HL-60 (cell line): Measurements from ENCODE around the gene S100P.
A peak's percentile ranks its signal among the peaks of the same experiment; 100 is the strongest.

Experiments used
- DNase-seq, 2 experiments: peaks; one replicate each; pipeline ENCODE4 v3.0.0-alpha.2; 2010 to 2020; ENCODE audit warnings: low read depth in 1 of 2, low spot score in 1 of 2
- H3K27ac ChIP-seq: fragments of 250-450 bp; sonication (Bioruptor Pico); replicated peaks from 2 replicates; pipeline ENCODE4 v1.5.1; 2020; ENCODE audit warnings: mild to moderate bottlenecking, moderate library complexity
- H3K27me3 ChIP-seq: fragments of 250-450 bp; sonication (Bioruptor Pico); 2 replicates; pipeline ENCODE4 v1.5.1; 2021; ENCODE audit warnings: mild to moderate bottlenecking, moderate library complexity; ENCODE audit not compliant: insufficient read depth, poor library complexity, severe bottlenecking
- H3K4me3 ChIP-seq: replicated peaks from 2 replicates; pipeline ENCODE4 v1.5.1; 2011; ENCODE audit warnings: mild to moderate bottlenecking, control low read depth, low read length; ENCODE audit not compliant: insufficient read depth
- GABPA ChIP-seq: IDR thresholded peaks from 2 replicates; pipeline ENCODE4 v1.6.1; 2012; ENCODE audit warnings: low read depth
- POLR2AphosphoS5 ChIP-seq: IDR thresholded peaks from 2 replicates; pipeline ENCODE4 v1.6.1; 2012; ENCODE audit warnings: low read depth
- SPI1 ChIP-seq: IDR thresholded peaks from 2 replicates; pipeline ENCODE4 v1.6.1; 2012; ENCODE audit warnings: low read depth, mild to moderate bottlenecking, borderline replicate concordance
- TF ChIP-seq, protein P1 (sequence below): IDR thresholded peaks from 2 replicates; pipeline ENCODE4 v1.6.1; 2012; ENCODE audit warnings: low read depth; ENCODE audit not compliant: insufficient replicate concordance
- TF ChIP-seq, protein P2 (sequence below): IDR thresholded peaks from one replicate; pipeline ENCODE4 v1.5.1; 2011; ENCODE audit warnings: low read length, control low read depth, inconsistent platforms; ENCODE audit not compliant: insufficient read depth

The S100P gene

DNA sequence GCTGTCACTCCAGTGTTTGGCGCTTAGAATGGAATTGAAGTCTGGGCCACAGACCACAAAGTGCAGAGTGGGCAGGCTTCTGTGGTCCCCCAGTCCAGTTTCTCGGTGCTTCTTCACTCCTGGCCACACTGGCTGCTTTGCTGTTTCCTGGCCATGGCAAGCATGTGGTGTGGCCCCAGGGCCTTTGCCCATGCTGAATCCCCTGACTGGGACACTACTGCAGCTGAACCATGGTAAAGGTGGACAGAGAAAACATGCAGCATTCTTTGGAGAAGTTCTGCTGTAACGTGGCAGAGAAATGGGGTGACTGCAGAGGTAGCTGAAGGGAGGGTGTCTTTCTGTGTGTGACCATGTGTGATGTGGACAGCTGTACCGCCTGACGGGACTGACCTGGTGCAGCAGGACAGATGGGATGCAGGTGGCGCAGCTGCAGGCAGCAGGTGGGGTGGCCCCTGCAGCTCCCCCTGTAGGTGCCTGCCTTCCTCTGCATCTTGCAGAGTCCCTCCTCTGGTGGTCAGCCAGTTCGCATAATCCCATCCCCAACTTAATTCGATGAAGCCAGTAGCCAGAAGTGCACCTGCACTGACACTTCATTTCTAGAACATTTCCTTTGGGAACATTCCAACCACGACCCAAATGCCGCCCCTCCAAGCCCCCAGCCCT, 13.2 kb upstream of the S100P start:
- peak overlapping the region; percentile 41 for H3K27ac ChIP-seq
- no peak overlapping the region for H3K4me3 ChIP-seq
- DNase-seq: no peak
- TF ChIP-seq GABPA (no peak), POLR2AphosphoS5 (no peak; the same call in 1 of the 2 replicates), SPI1 (no peak)
- TF ChIP-seq, protein P1, sequence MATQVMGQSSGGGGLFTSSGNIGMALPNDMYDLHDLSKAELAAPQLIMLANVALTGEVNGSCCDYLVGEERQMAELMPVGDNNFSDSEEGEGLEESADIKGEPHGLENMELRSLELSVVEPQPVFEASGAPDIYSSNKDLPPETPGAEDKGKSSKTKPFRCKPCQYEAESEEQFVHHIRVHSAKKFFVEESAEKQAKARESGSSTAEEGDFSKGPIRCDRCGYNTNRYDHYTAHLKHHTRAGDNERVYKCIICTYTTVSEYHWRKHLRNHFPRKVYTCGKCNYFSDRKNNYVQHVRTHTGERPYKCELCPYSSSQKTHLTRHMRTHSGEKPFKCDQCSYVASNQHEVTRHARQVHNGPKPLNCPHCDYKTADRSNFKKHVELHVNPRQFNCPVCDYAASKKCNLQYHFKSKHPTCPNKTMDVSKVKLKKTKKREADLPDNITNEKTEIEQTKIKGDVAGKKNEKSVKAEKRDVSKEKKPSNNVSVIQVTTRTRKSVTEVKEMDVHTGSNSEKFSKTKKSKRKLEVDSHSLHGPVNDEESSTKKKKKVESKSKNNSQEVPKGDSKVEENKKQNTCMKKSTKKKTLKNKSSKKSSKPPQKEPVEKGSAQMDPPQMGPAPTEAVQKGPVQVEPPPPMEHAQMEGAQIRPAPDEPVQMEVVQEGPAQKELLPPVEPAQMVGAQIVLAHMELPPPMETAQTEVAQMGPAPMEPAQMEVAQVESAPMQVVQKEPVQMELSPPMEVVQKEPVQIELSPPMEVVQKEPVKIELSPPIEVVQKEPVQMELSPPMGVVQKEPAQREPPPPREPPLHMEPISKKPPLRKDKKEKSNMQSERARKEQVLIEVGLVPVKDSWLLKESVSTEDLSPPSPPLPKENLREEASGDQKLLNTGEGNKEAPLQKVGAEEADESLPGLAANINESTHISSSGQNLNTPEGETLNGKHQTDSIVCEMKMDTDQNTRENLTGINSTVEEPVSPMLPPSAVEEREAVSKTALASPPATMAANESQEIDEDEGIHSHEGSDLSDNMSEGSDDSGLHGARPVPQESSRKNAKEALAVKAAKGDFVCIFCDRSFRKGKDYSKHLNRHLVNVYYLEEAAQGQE: no peak
- TF ChIP-seq, protein P2, sequence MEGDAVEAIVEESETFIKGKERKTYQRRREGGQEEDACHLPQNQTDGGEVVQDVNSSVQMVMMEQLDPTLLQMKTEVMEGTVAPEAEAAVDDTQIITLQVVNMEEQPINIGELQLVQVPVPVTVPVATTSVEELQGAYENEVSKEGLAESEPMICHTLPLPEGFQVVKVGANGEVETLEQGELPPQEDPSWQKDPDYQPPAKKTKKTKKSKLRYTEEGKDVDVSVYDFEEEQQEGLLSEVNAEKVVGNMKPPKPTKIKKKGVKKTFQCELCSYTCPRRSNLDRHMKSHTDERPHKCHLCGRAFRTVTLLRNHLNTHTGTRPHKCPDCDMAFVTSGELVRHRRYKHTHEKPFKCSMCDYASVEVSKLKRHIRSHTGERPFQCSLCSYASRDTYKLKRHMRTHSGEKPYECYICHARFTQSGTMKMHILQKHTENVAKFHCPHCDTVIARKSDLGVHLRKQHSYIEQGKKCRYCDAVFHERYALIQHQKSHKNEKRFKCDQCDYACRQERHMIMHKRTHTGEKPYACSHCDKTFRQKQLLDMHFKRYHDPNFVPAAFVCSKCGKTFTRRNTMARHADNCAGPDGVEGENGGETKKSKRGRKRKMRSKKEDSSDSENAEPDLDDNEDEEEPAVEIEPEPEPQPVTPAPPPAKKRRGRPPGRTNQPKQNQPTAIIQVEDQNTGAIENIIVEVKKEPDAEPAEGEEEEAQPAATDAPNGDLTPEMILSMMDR: no peak
- no peaks in the 10 kb centered on the region for H3K27me3 ChIP-seq

DNA sequence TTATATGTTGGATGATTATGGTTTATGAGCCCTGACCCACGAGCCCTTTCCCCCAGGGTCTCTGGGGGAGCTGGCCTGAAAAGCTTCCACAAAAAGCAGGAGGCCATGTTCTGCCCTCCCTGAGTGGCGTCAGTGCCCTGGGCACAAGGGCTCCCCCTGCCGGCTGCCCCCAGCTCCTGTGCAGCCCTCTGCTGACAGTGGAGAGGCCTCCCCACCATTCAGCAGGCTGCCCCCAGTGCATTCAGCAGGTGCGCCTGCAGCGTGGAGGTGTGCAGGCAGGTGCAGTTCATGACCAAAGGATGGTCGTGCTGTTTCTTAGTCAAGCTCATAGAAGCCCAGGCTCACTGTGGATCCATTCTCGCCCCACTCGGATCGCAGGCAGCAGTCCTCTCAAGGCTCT, 12.5 kb upstream of the S100P start:
- TF ChIP-seq, protein P1: no peak
- TF ChIP-seq, protein P2: peak; percentile 46
- peak; percentile 37; the same call in 1 of the 2 replicates for TF ChIP-seq POLR2AphosphoS5
- Histone ChIP-seq H3K4me3 (no peak overlapping the region), H3K27ac (peak overlapping the region; percentile 41), H3K27me3 (no peaks in the 10 kb centered on the region)
- peak in 1 of 2 experiments; percentile 65 for DNase-seq

DNA sequence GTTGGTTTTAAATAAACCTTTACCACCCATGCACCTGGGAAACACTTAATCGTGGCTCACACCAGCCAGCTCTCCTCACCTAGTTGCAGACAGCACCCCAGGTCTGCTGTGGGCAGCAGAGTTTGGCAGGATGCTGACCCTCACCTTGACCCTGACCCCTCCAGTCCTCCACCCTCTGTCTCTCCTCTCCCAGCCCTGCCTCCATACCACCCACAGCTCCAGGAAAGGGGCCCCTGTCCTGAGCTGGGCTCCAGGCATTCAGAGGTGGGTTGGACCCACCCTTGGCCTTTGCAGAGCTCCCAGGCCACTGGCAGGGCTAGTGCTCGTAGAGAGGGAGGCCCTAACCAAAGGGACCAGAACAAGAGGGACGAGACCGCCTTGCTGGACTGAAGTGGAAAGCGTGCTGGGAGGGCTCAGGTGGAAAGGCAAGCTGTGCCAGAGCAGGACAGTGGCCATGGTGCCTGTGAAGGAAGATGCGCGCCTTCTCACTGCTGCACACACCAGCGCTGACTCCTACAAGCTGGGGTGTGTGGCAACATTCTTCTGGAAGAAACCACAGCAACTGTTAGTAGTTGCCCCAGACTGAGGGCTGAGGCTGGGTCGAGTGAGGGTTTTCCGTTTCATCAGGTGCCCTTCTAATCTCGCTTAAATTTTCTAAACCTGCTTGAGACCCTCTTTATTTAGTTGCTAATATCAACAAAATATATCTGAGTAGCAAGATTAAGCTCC, 10.7 kb upstream of the S100P start:
- H3K27me3 ChIP-seq: no peaks in the 10 kb centered on the region
- peak in 1 of 2 experiments; percentile 94 for DNase-seq
- H3K4me3 ChIP-seq: no peak overlapping the region
- TF ChIP-seq GABPA: no peak
- TF ChIP-seq POLR2AphosphoS5: peak; percentile 93
- TF ChIP-seq, protein P1: no peak
- TF ChIP-seq, protein P2: no peak
- H3K27ac ChIP-seq: peak overlapping the region; percentile 82
